Measurements from ENCODE around the gene SPIRE1.
"Not testable (repeated sequence)": the region's sequence is repeated elsewhere in the genome, so short reads cannot be mapped to it uniquely, and the experiment has no call there.

GRCh38 chr18:12481915-12482314 lies 176.0 kb downstream of the SPIRE1 start:
- not testable (repeated sequence) for TF ChIP-seq POLR2A (IDR thresholded peaks at IDR 0.05; ENCODE audit: low read length); GATA1 (IDR thresholded peaks at IDR 0.05; ENCODE audit: low read depth, low read length)

Measured in erythroblast (primary cell).